Spinal cord (tissue), 10 donors: ENCODE measurements around the gene NEBL. TPM values are rescaled to one million over a fixed set of nuclear protein-coding genes. Genes with fewer than 3 reads are reported as not detected.

ENCODE experiments used
- DNase-seq, 6 donors: peaks; one replicate each; pipeline versions ENCODE4 v3.0.0 to v3.0.0-alpha.2; 2013 to 2015; ENCODE audit warnings: low spot score in 6 of 6, low read depth in 4 of 6
- H3K27ac ChIP-seq: one replicate; pipeline ENCODE4 v1.5.1; 2013; ENCODE audit warnings: low read depth, low read length, control low read depth
- H3K27me3 ChIP-seq: one replicate; pipeline ENCODE4 v1.6.1; 2013; ENCODE audit warnings: low read length; ENCODE audit not compliant: control insufficient read depth, insufficient read depth
- H3K36me3 ChIP-seq: one replicate; pipeline ENCODE4 v1.6.1; 2013; ENCODE audit warnings: low read length; ENCODE audit not compliant: control insufficient read depth, insufficient read depth
- H3K4me1 ChIP-seq: one replicate; pipeline ENCODE4 v1.6.1; 2013; ENCODE audit warnings: low read length; ENCODE audit not compliant: control insufficient read depth, insufficient read depth
- H3K4me3 ChIP-seq: one replicate; pipeline ENCODE4 v1.5.1; 2013; ENCODE audit warnings: low read depth, low read length, control low read depth
- H3K9me3 ChIP-seq: one replicate; pipeline ENCODE4 v1.6.1; 2013; ENCODE audit warnings: low read length; ENCODE audit not compliant: control insufficient read depth, insufficient read depth
- WGBS: methylation state at CpG from one replicate; pipeline ENCODE4 v1.1.5; 2013; ENCODE audit warnings: missing lambda C conversion rate; ENCODE audit not compliant: insufficient coverage; 5-methylcytosine and 5-hydroxymethylcytosine counted together
- polyA plus RNA-seq, 2 donors: library from polyadenylated mRNA; unstranded; fragments of 120-200 nt; gene quantifications; one replicate each; pipeline ENCODE4 v1.2.1, GENCODE V29; 2013; ENCODE audit not compliant: insufficient read length in 2 of 2
- total RNA-seq, 2 donors: library from RNA; depleted of rRNA in 1 of 2; stranded (reverse); fragments of 120-200 nt in 1 of 2; fragments of >200 nt in 1 of 2; gene quantifications; one replicate each; pipeline versions ENCODE4 v1.2.3 to v1.2.4, GENCODE V29; 2013 to 2014
- donor health status: healthy.

Gene NEBL
- total and polyA plus RNA-seq, 4 donors = 28.8 to 157 (median 66.6) TPM

DNA sequence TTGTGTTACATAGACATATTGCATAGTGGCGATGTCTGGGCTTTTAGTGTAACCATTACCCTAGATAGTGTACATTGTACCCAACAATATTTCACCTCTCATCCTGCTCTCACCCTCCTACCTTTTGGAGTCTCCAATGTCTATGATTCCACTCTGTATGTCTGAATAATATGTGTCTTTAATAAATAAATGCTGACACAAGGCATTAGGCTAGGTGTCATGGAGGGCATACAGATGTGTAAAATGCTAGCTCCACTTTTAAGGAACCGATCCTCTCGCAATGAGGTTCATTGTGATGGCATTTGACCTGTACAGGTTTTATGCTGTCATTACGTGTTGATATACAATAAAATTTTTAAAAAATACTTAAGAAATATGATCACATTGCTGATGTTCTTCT, 74.3 kb downstream of the NEBL start:
- WGBS = no CpG with 5 or more reads among the region's 4 CpGs
- Histone ChIP-seq H3K9me3 (no peaks in the 10 kb centered on the region), H3K4me3 (no peak overlapping the region), H3K27ac (no peak overlapping the region), H3K27me3 (no peaks in the 10 kb centered on the region), H3K36me3 (peaks cover 2% of the 10 kb centered on the region), H3K4me1 (no peaks in the 10 kb centered on the region)
- no peak for DNase-seq

DNA sequence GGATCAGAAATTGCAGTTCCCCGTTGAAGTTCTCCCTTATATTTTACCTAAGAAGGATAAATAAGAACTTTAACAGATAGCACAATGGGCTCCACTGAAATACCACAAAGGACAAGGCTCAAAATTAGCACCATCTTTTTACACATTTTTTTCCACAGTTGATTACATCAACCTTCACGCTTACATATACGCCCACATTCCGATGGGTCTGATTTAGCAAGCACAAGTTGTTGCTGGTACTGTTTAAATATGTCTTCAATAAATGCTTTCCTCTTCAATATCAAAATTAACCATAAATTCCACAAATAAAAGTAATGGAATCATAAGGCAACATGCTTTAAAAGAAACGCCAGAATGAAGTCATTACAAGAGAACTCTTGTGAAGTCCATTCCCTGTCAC, 79.5 kb downstream of the NEBL start:
- H3K4me1 ChIP-seq = no peaks in the 10 kb centered on the region
- no peak overlapping the region for H3K4me3 ChIP-seq
- H3K9me3 ChIP-seq = no peaks in the 10 kb centered on the region
- no peak overlapping the region for H3K27ac ChIP-seq
- no peak for DNase-seq
- no peaks in the 10 kb centered on the region for H3K27me3 ChIP-seq
- H3K36me3 ChIP-seq = peaks cover 5% of the 10 kb centered on the region
- WGBS = no CpG with 5 or more reads among the region's 5 CpGs

DNA sequence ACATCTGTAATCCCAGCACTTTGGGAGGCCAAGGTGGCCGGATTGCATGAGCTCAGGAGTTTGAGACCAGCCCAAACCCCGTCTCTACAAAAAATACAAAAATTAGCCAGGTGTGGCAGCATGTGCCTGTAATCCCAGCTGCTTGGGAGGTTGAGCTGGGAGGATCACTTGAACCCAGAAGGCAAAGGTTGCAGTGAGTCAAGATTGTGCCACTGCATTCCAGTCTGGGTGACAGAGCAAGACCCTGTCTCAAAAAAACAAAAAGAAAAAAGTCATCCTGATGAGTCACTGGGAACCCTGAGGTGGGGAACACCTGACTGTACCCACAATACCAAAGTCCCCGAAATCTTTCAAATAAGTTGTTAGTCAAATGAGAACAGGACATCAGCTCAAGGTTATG, 80.0 kb downstream of the NEBL start:
- Histone ChIP-seq H3K27me3 (no peaks in the 10 kb centered on the region), H3K27ac (no peak overlapping the region)

DNA sequence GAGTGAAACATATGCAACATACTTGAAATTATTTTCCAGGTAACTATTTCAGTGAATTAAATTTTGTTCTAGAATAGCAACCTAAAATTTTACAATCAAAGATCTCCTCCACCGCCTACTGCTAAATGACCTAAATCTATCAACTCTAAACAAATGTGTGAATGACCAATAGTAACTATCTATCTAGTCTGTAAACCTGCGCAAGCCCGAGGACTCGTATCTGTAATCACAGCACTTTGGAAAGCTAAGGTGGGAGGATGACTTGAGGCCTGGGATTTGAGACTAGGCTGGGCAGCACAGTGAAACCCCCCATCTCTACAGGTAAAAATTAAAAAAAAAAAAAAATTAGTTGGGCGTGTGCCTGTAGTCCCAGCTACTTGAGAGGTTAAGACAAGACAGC, 83.0 kb downstream of the NEBL start:
- no peak for DNase-seq
- Histone ChIP-seq H3K27me3 (no peaks in the 10 kb centered on the region), H3K36me3 (peaks cover 2% of the 10 kb centered on the region), H3K27ac (no peak overlapping the region), H3K4me1 (no peaks in the 10 kb centered on the region), H3K4me3 (no peak overlapping the region), H3K9me3 (no peaks in the 10 kb centered on the region)
- no CpG with 5 or more reads among the region's 5 CpGs for WGBS

More for the DNA sequence above, 80.0 kb downstream of the NEBL start:
- Histone ChIP-seq H3K36me3 (peaks cover 5% of the 10 kb centered on the region), H3K4me3 (no peak overlapping the region), H3K9me3 (no peaks in the 10 kb centered on the region), H3K4me1 (no peaks in the 10 kb centered on the region)
- 94% methylated on average over 2 of the region's 3 CpGs for WGBS
- no peak for DNase-seq

DNA sequence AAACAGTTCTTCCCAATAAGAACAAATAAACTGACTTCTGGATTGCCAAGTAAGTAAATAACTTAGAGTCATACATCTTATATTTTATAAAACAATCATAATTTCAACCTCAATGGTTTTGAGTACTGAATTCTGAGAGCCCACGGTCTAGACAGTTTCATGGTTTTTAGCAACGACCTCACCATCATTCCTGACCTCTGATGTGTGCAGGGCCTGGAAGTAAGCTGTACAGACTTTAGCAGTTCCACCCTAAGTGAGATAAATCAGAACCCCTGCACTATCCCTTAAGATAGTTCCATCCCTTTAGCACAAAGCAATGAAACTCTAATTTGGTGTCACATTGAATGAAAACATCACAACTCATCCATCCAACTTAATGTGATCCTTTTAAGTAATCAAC, 86.0 kb downstream of the NEBL start:
- Histone ChIP-seq H3K27ac (no peak overlapping the region), H3K4me3 (no peak overlapping the region), H3K9me3 (no peaks in the 10 kb centered on the region), H3K4me1 (no peaks in the 10 kb centered on the region), H3K36me3 (peaks cover 4% of the 10 kb centered on the region), H3K27me3 (no peaks in the 10 kb centered on the region)
- DNase-seq = no peak
- WGBS = 100% methylated on average over 1 of the region's 2 CpGs

DNA sequence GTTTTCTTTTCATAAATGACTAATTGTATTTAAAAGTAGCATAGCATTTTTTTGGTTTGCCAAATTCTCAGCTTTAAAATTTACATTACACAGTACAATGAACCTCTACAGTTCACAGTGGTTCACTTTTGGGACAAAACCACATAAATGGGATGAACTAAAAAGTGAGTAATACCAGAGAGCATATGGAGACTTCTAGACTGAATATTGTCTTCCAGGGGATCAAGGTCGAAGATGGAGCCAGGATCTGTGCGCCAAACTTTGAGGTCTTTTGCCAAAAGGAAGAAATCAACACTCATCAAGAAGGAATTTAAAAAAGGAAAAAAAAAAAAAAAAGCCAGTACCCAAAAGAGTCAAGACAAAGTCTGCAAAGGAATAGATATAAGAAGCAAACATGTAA, 87.5 kb downstream of the NEBL start:
- DNase-seq = no peak
- Histone ChIP-seq H3K27me3 (no peaks in the 10 kb centered on the region), H3K36me3 (peaks cover 4% of the 10 kb centered on the region), H3K9me3 (no peaks in the 10 kb centered on the region), H3K4me1 (no peaks in the 10 kb centered on the region), H3K4me3 (no peak overlapping the region), H3K27ac (no peak overlapping the region)
- WGBS = no CpG with 5 or more reads among the region's 2 CpGs

DNA sequence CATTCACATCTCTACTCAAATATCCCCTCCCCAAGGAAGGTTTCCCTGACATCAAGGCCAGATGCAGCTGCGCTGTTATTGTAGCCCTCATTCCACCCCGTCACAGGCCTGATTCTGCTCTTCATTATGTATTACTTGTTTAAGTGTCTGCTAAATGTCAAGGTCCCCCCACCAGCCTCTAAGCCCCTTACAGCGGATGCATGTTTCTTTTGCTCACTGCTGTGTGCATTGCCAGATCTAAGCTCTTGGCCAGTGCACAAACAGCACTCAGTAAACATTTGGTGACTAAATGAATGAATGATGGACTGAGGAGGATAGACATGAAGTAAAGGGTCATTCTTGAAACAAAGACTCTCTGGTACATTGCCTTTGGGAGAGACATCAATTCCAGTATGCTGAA, 90.6 kb downstream of the NEBL start:
- H3K9me3 ChIP-seq = no peaks in the 10 kb centered on the region
- 73% methylated on average over 3 of the region's 3 CpGs for WGBS
- H3K36me3 ChIP-seq = peaks cover 4% of the 10 kb centered on the region
- no peak overlapping the region for H3K4me3 ChIP-seq
- no peaks in the 10 kb centered on the region for H3K4me1 ChIP-seq
- no peaks in the 10 kb centered on the region for H3K27me3 ChIP-seq
- DNase-seq = no peak
- H3K27ac ChIP-seq = no peak overlapping the region

DNA sequence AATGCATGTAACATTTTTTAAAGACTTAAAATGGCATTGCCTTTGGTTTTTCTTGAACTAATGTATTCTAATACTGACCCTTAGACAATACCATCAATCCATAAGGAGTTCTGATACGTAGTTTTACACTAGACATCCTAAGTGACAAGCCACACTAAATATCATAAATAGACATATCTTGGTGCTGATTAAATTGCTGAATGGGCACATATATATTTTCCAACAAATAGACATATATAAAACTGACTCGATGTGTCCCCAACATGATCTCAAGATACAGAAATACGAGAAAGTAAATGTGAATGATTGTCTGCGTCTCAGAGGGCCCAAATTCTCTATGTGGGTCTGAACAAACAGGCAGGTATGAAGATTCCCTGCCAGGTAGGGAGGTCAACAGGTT, 99.8 kb downstream of the NEBL start:
- Histone ChIP-seq H3K27ac (no peak overlapping the region), H3K4me3 (no peak overlapping the region), H3K36me3 (no peaks in the 10 kb centered on the region), H3K27me3 (no peaks in the 10 kb centered on the region), H3K4me1 (no peaks in the 10 kb centered on the region), H3K9me3 (no peaks in the 10 kb centered on the region)
- no peak for DNase-seq
- 75% methylated on average over 1 of the region's 4 CpGs for WGBS

DNA sequence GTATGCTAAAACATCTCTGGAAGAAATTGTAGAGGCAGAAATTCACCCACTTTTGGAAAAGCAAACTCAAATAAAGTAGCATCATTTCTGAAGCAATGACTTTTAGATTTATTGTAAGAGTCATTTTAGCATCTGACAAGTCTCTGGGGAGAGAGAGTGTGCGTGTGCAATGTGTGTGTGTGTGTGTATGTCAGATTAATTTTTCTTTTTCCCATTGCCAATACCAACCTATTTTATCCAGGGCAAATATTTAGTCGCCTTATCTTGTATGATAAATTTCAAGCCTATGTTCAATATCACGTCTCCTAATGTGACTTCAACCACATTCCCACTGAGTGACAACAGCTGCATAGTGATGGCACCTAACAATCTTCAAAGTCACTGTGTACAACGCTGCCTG, 101.7 kb downstream of the NEBL start:
- no peaks in the 10 kb centered on the region for H3K36me3 ChIP-seq
- WGBS = 90% methylated on average over 2 of the region's 4 CpGs
- no peaks in the 10 kb centered on the region for H3K4me1 ChIP-seq
- no peak overlapping the region for H3K27ac ChIP-seq
- H3K9me3 ChIP-seq = no peaks in the 10 kb centered on the region
- no peak for DNase-seq
- H3K4me3 ChIP-seq = no peak overlapping the region
- no peaks in the 10 kb centered on the region for H3K27me3 ChIP-seq

DNA sequence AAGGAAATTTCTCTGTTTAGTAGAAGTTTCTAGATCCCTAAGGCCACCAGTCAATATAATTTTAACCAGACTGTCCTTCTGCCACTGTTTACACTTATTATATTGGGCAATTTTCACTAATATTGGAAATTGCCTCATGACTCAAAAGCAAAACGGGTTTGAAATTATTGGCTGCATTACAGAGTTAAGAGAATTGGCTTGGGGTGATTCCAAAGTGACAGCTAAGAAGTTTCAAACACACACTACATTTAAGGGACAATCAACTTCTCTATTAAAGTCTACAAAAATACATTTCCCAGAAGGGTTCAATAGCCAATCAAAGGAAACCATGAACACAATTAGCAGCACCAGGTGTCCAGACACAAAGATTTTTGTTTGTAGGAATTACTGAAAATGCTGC, 111.9 kb downstream of the NEBL start:
- Histone ChIP-seq H3K36me3 (no peaks in the 10 kb centered on the region), H3K4me3 (no peak overlapping the region), H3K27ac (no peak overlapping the region), H3K9me3 (no peaks in the 10 kb centered on the region), H3K27me3 (no peaks in the 10 kb centered on the region), H3K4me1 (no peaks in the 10 kb centered on the region)
- no peak for DNase-seq
- no CpG with 5 or more reads among the region's 1 CpG for WGBS
